Activated CD4-positive, alpha-beta T cell treated with anti-CD3 and anti-CD28 coated beads for 36 hours (primary cell): ENCODE data around the gene MAN1C1. TPM values are rescaled to one million over a fixed set of nuclear protein-coding genes. Genes with fewer than 3 reads are reported as not detected.

Experiments
- ATAC-seq: fragments of 200-7000 bp; cut with Tn5 transposase; one replicate; pipeline ENCODE4 v1.10.0; 2021; ENCODE audit warnings: mild to moderate bottlenecking, moderate library complexity
- CTCF ChIA-PET: fragments of 350-600 bp; sonication (Branson Sonifier 250); formaldehyde crosslinking; loops from one replicate; lab custom pipeline; 2021; ENCODE audit warnings: antibody characterized with exemption; lab: Charles Lee
- POLR2A ChIA-PET: fragments of 350-600 bp; sonication (Branson Sonifier 250); formaldehyde crosslinking; loops from one replicate; lab custom pipeline; 2021; ENCODE audit warnings: antibody characterized with exemption, inconsistent platforms; lab: Charles Lee
- DNase-seq: peaks from one replicate; pipeline ENCODE4 v3.0.0-alpha.2; 2020
- H3K27ac Mint-ChIP-seq: one replicate; pipeline ENCODE4 v1.8.0; 2021; ENCODE audit warnings: mixed read lengths
- H3K27me3 Mint-ChIP-seq: one replicate; pipeline ENCODE4 v1.8.0; 2021; ENCODE audit warnings: mixed read lengths
- H3K36me3 Mint-ChIP-seq: one replicate; pipeline ENCODE4 v1.8.0; 2021; ENCODE audit warnings: low read depth, mixed read lengths
- H3K4me1 Mint-ChIP-seq: one replicate; pipeline ENCODE4 v1.8.0; 2021; ENCODE audit warnings: mixed read lengths
- H3K4me3 Mint-ChIP-seq: one replicate; pipeline ENCODE4 v1.8.0; 2021; ENCODE audit warnings: mild to moderate bottlenecking, moderate library complexity, mixed read lengths
- H3K9me3 Mint-ChIP-seq: one replicate; pipeline ENCODE4 v1.8.0; 2021; ENCODE audit warnings: low read depth, mixed read lengths
- intact Hi-C, 2 experiments: fragments of 100-400 bp; cut with DNase I in 1 of 2; cut with micrococcal nuclease in 1 of 2; formaldehyde crosslinking; loops; one replicate each; pipeline versions ENCODE4 v1.14.2 to v1.15.1; 2022 to 2024; cut with DNase I, micrococcal nuclease
- total RNA-seq, 2 experiments: library from RNA; stranded (reverse); gene quantifications; one replicate each; pipeline ENCODE4 v1.2.3, GENCODE V29; 2021

The MAN1C1 gene
- total RNA-seq, 2 experiments from 2014 or later: 10.0 to 10.1 TPM

- H3K27ac Mint-ChIP-seq: no peak overlapping the region
- no peak overlapping the region for H3K4me3 Mint-ChIP-seq
- ATAC-seq (no peak), DNase-seq (no peak)
- no peaks in the 10 kb centered on the region for H3K27me3 Mint-ChIP-seq
- ChIA-PET CTCF (interaction anchor here (0.7 kb wide), 1 partner anchor 306 kb away, joined by 3 read pairs; no protein-coding TSS in a partner anchor), POLR2A (interaction anchor here (0.9 kb wide), 1 partner anchor 10 kb away, joined by 3 read pairs; no protein-coding TSS in a partner anchor)
- peaks cover 6% of the 10 kb centered on the region for H3K36me3 Mint-ChIP-seq
- H3K4me1 Mint-ChIP-seq: peaks cover 7% of the 10 kb centered on the region
- intact Hi-C loops: no loop called here
- no peaks in the 10 kb centered on the region for H3K9me3 Mint-ChIP-seq
Observed at GRCh38 chr1:25785333-25786067, 168.9 kb downstream of the MAN1C1 start.

GRCh38 chr1:25786887-25787759, 170.5 kb downstream of the MAN1C1 start:
- no peak overlapping the region for H3K4me3 Mint-ChIP-seq
- POLR2A ChIA-PET: no interaction called here
- H3K4me1 Mint-ChIP-seq: peaks cover 5% of the 10 kb centered on the region
- CTCF ChIA-PET: interaction anchor here (0.6 to 1.2 kb wide), 9 partner anchors 9 to 350 kb away, joined by 3 to 4 read pairs (median 3); no protein-coding TSS in a partner anchor
- intact Hi-C loops: no loop called here
- H3K27ac Mint-ChIP-seq: no peak overlapping the region
- H3K27me3 Mint-ChIP-seq: no peaks in the 10 kb centered on the region
- peak; percentile 49 for ATAC-seq
- no peaks in the 10 kb centered on the region for H3K9me3 Mint-ChIP-seq
- DNase-seq: no peak
- H3K36me3 Mint-ChIP-seq: peaks cover 7% of the 10 kb centered on the region

- Mint-ChIP-seq H3K36me3 (peaks cover 7% of the 10 kb centered on the region), H3K27me3 (no peaks in the 10 kb centered on the region), H3K4me1 (peaks cover 5% of the 10 kb centered on the region), H3K9me3 (no peaks in the 10 kb centered on the region), H3K4me3 (no peak overlapping the region), H3K27ac (peak overlapping the region; percentile 14)
- no peak for ATAC-seq
- intact Hi-C loops: no loop called here
- no peak for DNase-seq
- POLR2A ChIA-PET: interaction anchor here (0.7 to 1.0 kb wide), 2 partner anchors 93 to 244 kb away, joined by 3 to 4 read pairs; partner anchors contain the start of gene LDLRAP1
- CTCF ChIA-PET: interaction anchor here (0.6 to 1.2 kb wide), 9 partner anchors 8 to 351 kb away, joined by 3 to 4 read pairs (median 3); no protein-coding TSS in a partner anchor
Observed at GRCh38 chr1:25787760-25788166, 171.2 kb downstream of the MAN1C1 start.

- ChIA-PET POLR2A (no interaction called here), CTCF (interaction anchor here (1.0 kb wide), 1 partner anchor 12 kb away, joined by 3 read pairs; no protein-coding TSS in a partner anchor)
- Mint-ChIP-seq H3K9me3 (no peaks in the 10 kb centered on the region), H3K4me1 (peaks cover 23% of the 10 kb centered on the region), H3K27me3 (no peaks in the 10 kb centered on the region), H3K27ac (no peak overlapping the region), H3K36me3 (peaks cover 9% of the 10 kb centered on the region), H3K4me3 (no peak overlapping the region)
- intact Hi-C loops: no loop called here
- ATAC-seq (no peak), DNase-seq (no peak)
Observed at GRCh38 chr1:25790472-25790871, 173.9 kb downstream of the MAN1C1 start.

- ChIA-PET CTCF (no interaction called here), POLR2A (interaction anchor here (0.7 kb wide), 1 partner anchor 177 kb away, joined by 4 read pairs; no protein-coding TSS in a partner anchor)
- Mint-ChIP-seq H3K27me3 (no peaks in the 10 kb centered on the region), H3K4me1 (peaks cover 34% of the 10 kb centered on the region), H3K36me3 (peaks cover 9% of the 10 kb centered on the region), H3K9me3 (no peaks in the 10 kb centered on the region), H3K4me3 (no peak overlapping the region), H3K27ac (no peak overlapping the region)
- ATAC-seq: no peak
- DNase-seq: no peak
- intact Hi-C loops: no loop called here
Observed at GRCh38 chr1:25792115-25792514, 175.5 kb downstream of the MAN1C1 start.

GRCh38 chr1:25793585-25794170, 177.1 kb downstream of the MAN1C1 start:
- Mint-ChIP-seq H3K27ac (peak overlapping the region; percentile 47), H3K36me3 (peaks cover 6% of the 10 kb centered on the region)

GRCh38 chr1:25794325-25794724, 177.7 kb downstream of the MAN1C1 start:
- no peak overlapping the region for H3K4me3 Mint-ChIP-seq
- no peak overlapping the region for H3K27ac Mint-ChIP-seq
- DNase-seq (no peak), ATAC-seq (no peak)
- intact Hi-C loops: no loop called here
- peaks cover 48% of the 10 kb centered on the region for H3K4me1 Mint-ChIP-seq
- H3K9me3 Mint-ChIP-seq: no peaks in the 10 kb centered on the region
- CTCF ChIA-PET: interaction anchor here (0.7 to 3.8 kb wide), 2 partner anchors 162 to 184 kb away, joined by 3 to 27 read pairs; no protein-coding TSS in a partner anchor
- no peaks in the 10 kb centered on the region for H3K27me3 Mint-ChIP-seq
- peaks cover 6% of the 10 kb centered on the region for H3K36me3 Mint-ChIP-seq
- POLR2A ChIA-PET: no interaction called here

More at GRCh38 chr1:25793585-25794170, 177.1 kb downstream of the MAN1C1 start:
- no peak for ATAC-seq
- ChIA-PET POLR2A (interaction anchor here (0.6 kb wide), 1 partner anchor 83 kb away, joined by 3 read pairs; no protein-coding TSS in a partner anchor), CTCF (interaction anchor here (0.6 to 3.8 kb wide), 6 partner anchors 11 to 227 kb away, joined by 3 to 27 read pairs (median 3); no protein-coding TSS in a partner anchor)
- Mint-ChIP-seq H3K4me3 (no peak overlapping the region), H3K9me3 (no peaks in the 10 kb centered on the region), H3K4me1 (peaks cover 46% of the 10 kb centered on the region), H3K27me3 (no peaks in the 10 kb centered on the region)
- intact Hi-C loops: no loop called here
- no peak for DNase-seq

- ATAC-seq (no peak), DNase-seq (no peak)
- no peaks in the 10 kb centered on the region for H3K9me3 Mint-ChIP-seq
- H3K4me1 Mint-ChIP-seq: peaks cover 51% of the 10 kb centered on the region
- no peaks in the 10 kb centered on the region for H3K27me3 Mint-ChIP-seq
- ChIA-PET POLR2A (interaction anchor here (0.6 kb wide), 1 partner anchor 176 kb away, joined by 3 read pairs; no protein-coding TSS in a partner anchor), CTCF (interaction anchor here (0.8 to 5.0 kb wide), 4 partner anchors 41 to 185 kb away, joined by 3 to 38 read pairs (median 15); no protein-coding TSS in a partner anchor)
- no peak overlapping the region for H3K4me3 Mint-ChIP-seq
- H3K27ac Mint-ChIP-seq: peak overlapping the region; percentile 1
- intact Hi-C loops: loop anchor here (5.0 kb wide), 6 partner anchors 98 to 563 kb away; partner anchors contain the start of genes LDLRAP1 (in 1 of the 2), MACO1 (in 1 of the 2) and SYF2 (in 1 of the 2)
- H3K36me3 Mint-ChIP-seq: peaks cover 4% of the 10 kb centered on the region
Observed at GRCh38 chr1:25795211-25795610, 178.6 kb downstream of the MAN1C1 start.

GRCh38 chr1:25795946-25796810, 179.6 kb downstream of the MAN1C1 start:
- ChIA-PET POLR2A (interaction anchor here (0.6 to 0.7 kb wide), 2 partner anchors 176 to 177 kb away, joined by 3 to 4 read pairs; no protein-coding TSS in a partner anchor), CTCF (interaction anchor here (0.5 to 5.0 kb wide), 15 partner anchors 8 to 787 kb away, joined by 3 to 38 read pairs (median 3); no protein-coding TSS in a partner anchor)
- peak; percentile 75 for DNase-seq
- Mint-ChIP-seq H3K27me3 (no peaks in the 10 kb centered on the region), H3K36me3 (peaks cover 6% of the 10 kb centered on the region), H3K9me3 (no peaks in the 10 kb centered on the region), H3K27ac (peak overlapping the region; percentile 95), H3K4me1 (peaks cover 59% of the 10 kb centered on the region), H3K4me3 (peak overlapping the region; percentile 56)
- ATAC-seq: peak; percentile 67
- intact Hi-C loops: loop anchor here (1.0 to 5.0 kb wide), 14 partner anchors 21 to 564 kb away; partner anchors contain the start of genes LDLRAP1 (in 1 of the 2), MACO1 (in 1 of the 2) and SYF2 (in 1 of the 2)
